GM21515 (cell line): Measurements from ENCODE around the gene IQCF6.
"Not testable (repeated sequence)": the region's sequence is repeated elsewhere in the genome, so short reads cannot be mapped to it uniquely, and the experiment has no call there.

ENCODE experiments used
- ATAC-seq: cut with Tn5 transposase; IDR thresholded peaks from one replicate; pipeline ENCODE4 v1.9.1; 2021; ENCODE audit not compliant: unreplicated experiment

Gene IQCF6

GRCh38 chr3:51773529-51774056 is 5.4 kb downstream of the IQCF6 start:
- no peak for ATAC-seq

GRCh38 chr3:51759203-51759602 is 19.8 kb downstream of the IQCF6 start:
- no peak for ATAC-seq

- not testable (repeated sequence) for ATAC-seq
Observed at GRCh38 chr3:51753763-51754750, 25.0 kb downstream of the IQCF6 start.

DNA sequence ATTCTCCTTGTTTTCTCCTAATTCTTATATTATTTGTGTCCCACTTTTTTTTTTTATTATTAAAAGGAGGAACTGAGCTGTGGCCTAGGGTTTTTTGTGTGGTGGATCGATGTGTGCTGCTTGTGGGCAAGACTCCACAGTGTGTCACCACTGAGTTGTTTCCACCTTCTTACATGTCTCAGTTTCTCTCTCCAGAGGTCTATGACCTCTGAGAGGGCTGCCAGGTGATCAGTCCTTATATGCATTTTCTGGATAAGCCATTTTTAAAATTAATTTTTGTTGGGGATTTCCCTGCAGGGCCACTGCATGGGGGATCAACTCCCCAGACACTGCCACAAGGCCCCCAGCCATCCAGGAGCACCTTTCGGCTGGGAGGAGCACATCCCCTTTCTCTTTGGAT is 27.8 kb downstream of the IQCF6 start:
- no peak for ATAC-seq

DNA sequence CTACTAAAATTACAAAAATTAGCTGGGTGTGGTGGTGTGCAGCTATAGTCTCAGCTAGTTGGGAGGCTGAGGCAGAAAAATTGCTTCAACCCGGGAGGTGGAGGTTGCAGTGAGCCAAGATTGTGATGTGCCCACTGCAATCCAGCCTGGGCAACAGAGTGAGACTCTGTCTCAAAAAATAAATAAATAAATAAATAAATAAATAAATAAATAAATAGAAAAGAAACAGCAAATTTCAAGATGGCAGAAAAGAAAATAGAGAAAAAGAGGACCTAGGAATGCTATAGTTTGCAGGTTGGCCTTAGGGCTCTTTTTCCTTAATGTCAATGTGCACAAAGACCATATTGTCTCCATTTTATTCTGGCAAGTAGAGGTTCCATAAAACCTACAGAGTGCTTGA is 28.2 kb downstream of the IQCF6 start:
- no peak for ATAC-seq

DNA sequence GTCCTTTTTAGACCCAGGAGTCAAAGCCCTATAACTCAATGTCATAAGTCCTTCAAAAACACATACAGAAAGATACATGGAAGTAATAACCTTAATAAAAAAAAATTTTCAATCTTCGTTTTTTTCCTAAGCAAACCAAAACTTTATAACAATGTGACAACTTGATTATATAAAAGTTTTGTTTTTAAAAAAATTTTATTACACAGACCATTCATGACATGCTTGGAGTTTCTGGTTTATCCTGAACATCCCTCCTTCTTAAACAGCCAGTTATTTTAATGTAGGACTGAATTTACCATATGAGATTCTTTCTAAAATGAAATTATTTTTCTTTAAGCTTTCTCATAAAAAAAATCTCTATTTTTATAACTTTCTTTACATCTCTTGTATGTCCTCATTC is 30.7 kb downstream of the IQCF6 start:
- ATAC-seq, result no peak

DNA sequence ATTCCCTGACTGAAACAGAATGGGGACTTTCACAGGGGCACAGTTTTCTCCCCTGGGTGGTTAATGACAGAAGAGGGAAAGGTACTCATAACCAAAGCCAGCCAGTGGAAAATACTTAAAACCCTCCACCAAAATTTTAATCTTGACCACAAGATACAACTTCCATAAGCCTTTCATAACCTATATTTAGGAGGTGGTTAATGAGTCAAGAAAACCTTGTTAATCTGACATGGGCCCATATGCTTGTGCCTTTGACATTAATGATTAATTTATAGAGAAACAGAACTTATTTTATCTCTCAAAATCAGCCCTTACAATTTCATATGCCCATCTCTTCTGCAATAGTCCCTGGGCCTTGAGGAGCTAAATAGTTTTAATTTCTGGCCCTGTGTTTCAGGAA is 31.2 kb downstream of the IQCF6 start:
- no peak for ATAC-seq

DNA sequence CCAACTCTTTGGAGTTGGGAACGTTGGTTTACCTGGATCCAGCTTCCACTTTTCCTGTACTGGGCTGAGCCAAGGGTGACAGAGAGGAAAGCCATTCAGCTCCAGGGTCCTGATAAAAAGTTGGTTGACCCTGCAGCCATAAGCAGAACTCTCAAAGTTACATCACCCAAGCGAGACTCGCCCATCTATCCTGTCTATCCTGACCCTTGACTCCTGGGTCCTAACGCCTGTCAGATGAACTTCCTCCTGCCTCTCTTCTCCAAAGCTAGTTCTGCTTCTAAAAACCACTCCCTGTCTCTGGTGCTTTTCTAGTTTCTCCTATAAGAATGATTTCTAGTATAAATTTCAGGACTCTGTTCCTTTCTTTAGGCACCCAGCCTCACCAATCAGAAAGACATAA is 36.1 kb downstream of the IQCF6 start:
- not testable (repeated sequence) for ATAC-seq

GRCh38 chr3:51742320-51742719 is 36.7 kb downstream of the IQCF6 start:
- ATAC-seq, result not testable (repeated sequence)

GRCh38 chr3:51739110-51739509 is 39.9 kb downstream of the IQCF6 start:
- no peak for ATAC-seq

GRCh38 chr3:51735950-51736349 is 43.1 kb downstream of the IQCF6 start:
- no peak for ATAC-seq

GRCh38 chr3:51735039-51735438 is 44.0 kb downstream of the IQCF6 start:
- ATAC-seq, result no peak

DNA sequence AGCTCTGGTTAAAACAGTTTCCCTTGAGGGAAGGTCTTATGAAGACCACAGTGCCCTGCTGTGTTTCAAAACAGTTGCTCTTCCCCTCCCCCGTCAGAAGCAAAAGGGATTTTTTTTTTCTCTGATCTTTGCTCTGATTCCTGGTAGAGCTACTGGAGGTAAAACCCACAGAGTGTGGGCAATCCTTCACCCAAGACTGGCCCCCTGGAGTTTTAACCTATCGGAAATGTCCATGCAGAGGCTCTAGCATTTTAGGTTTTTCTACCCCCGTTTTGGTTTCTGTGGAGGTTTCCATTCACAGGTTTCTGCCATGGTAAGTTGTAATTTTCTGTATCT is 44.5 kb downstream of the IQCF6 start:
- ATAC-seq, result no peak

DNA sequence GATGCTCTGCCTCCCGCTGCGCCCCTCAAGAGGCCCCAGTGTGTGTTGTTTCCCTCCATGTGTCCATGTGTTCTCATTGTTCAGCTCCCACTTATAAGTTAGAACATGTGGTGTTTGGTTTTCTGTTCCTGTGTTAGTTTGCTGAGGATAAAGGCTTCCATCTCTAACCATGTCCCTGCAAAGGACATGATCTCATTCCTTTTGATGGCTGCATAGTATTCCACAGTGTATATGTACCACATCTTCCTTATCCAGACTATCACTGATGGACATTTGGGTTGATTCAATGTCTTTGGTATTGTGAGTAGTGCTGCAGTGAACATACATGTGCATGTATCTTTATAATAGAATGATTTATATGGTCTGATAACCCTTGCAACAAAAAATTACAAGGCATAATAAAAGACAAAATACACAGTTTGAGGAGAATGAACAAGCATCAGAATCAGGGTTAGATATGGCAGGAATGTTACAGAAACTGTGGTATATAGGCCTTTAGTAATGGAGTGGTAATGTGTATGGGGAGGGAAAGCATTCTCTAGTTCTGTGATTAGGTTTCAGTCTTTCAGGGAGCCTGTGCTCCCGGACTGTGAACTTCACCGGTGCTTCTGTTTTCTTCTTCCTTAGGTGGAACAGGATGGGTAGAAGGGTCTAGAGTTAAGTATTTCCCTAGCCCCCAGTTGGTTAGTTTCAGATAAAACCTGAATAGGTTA is 45.0 kb downstream of the IQCF6 start:
- ATAC-seq, result no peak

DNA sequence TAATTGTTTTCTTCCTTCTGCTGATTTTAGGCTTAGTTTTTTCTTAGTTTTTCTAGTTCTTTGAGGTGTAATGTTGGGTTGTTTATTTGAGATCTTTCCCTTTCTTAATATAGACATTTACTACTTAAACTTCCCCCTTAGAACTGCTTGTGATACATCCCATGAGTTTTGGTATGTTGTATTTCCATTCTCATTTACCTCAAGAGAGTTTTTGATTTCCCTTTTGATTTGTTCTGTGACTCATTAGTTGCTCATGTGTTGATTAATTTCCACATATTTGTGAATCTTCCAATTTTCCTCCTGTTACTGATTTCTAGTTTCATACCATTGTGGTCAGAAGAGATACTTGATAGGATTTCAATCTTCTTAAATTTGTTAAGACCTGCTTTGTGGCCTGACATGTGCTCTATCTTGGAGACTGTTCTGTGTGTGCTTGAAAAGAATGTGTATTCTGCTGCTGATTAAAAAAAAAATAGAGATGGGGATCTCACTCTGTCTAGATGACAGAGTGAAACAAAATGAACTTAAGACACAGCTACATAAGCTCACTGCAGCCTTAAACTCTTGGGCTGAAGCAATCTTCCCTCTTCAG is 49.9 kb downstream of the IQCF6 start:
- no peak for ATAC-seq
